Urothelium cell line (cell line): Measurements from ENCODE around the gene GOLGA8K.
"Not testable (repeated sequence)": the region's sequence is repeated elsewhere in the genome, so short reads cannot be mapped to it uniquely, and the experiment has no call there.

Experiments
- DNase-seq: peaks from one replicate; pipeline ENCODE4 v3.0.0; 2011; ENCODE audit warnings: low spot score, mixed read lengths
- FAIRE-seq: peaks from 2 replicates; lab custom pipeline; 2011; peaks lifted over from hg19 to GRCh38; lab: Jason Lieb, UNC

The GOLGA8K gene

GRCh38 chr15:32358462-32358861 lies 44.6 kb downstream of the GOLGA8K start:
- not testable (repeated sequence) for DNase-seq, FAIRE-seq

DNA sequence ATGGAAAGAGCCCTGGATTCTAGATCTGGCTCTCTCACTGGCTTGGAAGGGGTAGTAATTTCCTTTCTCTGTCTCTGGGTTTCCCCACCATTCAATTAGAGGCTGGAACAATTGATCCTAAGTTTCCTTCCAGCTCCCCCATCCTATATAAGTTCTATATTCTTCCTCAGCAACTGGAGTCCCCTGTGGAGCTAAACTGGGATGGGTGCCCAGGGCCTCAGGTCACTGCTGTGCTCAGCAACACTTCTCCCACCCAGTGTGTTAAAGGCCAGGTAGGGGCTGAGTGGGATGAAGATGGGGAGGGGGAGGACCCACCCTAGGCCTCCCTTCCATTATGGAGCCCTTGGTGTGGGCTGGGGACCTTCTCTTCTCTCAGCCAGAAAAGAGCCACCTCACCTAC lies 46.2 kb downstream of the GOLGA8K start:
- not testable (repeated sequence) for FAIRE-seq, DNase-seq

DNA sequence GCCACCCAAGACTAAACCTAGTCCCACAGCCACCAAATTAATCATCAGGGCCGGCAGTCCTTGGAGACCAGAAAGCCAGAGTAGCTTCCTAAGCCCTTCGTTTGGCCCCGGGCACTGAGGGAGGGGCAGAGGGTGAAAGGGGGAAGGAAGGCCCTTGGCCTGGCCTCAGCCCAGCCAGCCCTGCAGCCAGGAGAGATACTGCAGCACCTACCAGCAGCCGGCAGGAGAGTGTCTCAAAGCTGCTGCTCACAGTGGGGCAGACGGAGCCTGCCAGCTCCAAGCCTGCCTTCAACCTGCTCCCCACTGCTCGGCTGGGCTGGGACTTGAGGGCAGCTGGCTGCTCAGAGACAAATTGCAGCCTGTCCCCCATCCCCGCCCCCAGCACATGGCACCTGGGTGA lies 50.3 kb downstream of the GOLGA8K start:
- FAIRE-seq, DNase-seq: not testable (repeated sequence)

- DNase-seq, FAIRE-seq: not testable (repeated sequence)
These were observed 52.4 kb downstream of the GOLGA8K start for GRCh38 chr15:32350563-32351220.

DNA sequence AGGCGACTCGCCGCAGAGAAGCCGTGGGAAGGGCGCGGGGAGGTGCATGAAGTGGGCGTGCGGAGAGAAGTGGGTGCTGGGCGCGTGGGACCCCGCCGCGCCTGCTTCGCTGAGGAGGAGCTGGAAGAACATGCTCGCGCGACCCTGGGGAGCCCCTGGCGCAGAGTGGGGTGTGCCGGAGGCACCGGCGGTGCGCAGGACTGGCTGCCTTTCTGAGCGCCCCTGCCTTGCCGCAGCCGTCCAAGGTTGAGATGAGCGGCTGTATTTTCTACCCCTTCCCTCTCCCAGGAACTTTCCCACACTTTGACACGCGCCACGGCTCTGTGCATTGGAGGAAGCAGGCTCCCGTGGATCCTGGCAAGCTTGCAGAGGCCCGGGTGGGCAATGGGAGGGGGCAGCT lies 56.1 kb downstream of the GOLGA8K start:
- not testable (repeated sequence) for FAIRE-seq, DNase-seq

DNA sequence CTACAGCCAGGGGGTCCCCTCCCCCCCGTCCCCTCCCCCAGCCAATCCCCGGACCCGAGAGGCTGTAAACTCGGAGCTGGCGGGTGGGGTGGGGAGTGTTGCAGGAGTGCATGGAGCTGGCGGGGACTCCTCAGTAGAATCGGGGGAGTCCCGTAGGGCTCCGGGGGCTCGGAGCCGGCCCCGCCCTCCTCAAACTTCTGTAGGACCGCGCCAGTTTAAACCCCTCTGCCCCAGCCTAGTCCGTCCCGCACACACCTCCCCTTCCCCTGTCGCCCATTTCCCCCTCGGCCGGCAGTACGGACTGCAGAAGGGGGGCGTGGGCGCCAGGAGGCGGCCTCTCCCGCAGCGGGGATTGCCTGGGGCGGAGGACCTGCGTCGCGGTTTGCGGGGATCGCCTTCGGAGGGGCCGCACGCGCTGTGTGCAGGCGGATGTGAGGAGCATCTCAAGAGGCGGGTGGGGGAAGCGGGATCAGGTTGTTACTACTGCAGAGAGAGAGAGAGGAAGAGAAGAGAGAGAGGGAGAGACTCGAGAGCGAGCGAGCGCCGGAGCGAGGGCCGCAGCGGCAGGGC lies 57.0 kb downstream of the GOLGA8K start:
- FAIRE-seq = peak; percentile 13
- DNase-seq = not testable (repeated sequence)

DNA sequence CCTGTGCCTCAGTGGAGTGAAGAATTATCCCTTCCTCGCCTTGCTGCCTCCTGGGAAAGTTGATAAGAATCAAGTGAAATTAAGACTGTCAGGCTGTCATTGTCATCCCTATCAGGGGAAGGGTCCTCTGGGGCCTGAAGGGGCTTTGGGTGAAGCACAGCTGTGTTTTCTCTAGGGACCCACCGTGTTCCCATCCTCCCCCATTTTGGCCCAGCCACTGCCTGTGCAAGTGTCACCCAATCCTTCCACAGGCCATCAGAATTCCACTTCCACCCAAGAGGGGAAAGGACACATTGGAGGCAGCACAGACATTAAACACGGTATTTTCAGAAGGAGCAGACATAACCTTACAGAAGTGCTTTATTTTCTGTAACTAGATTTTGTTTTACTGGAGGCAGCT lies 59.2 kb downstream of the GOLGA8K start:
- FAIRE-seq = not testable (repeated sequence)

More for the DNA sequence above, 59.2 kb downstream of the GOLGA8K start:
- DNase-seq = not testable (repeated sequence)
